GM18499 (cell line): ENCODE data around the gene NEUROD4.
A peak's percentile ranks its signal among the peaks of the same experiment; 100 is the strongest.

Experiments
- ATAC-seq: cut with Tn5 transposase; IDR thresholded peaks from one replicate; pipeline ENCODE4 v1.9.1; 2021; ENCODE audit warnings: moderate number of reproducible peaks; ENCODE audit not compliant: insufficient read depth, unreplicated experiment

The NEUROD4 gene

GRCh38 chr12:55057481-55057880 lies 37.7 kb downstream of the NEUROD4 start:
- no peak for ATAC-seq

DNA sequence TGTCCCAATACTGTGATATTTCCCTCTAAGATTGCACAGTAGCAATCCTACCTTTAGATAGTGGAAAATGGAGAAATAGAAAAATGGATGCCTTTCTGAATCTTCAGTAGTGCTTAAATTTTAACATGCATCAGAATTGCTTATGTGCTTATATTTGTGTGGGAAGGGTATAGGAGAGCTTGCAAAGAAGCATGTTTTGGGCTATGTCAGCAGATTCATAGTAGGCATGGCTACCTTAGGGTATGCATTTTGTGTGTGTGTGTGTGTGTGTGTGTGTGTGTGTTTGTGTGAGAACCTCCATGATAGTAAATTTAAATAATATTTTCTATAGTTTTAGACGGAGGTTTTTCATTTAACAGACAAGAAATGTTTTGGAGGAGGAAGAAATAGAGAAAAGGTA lies 38.3 kb downstream of the NEUROD4 start:
- ATAC-seq: no peak

DNA sequence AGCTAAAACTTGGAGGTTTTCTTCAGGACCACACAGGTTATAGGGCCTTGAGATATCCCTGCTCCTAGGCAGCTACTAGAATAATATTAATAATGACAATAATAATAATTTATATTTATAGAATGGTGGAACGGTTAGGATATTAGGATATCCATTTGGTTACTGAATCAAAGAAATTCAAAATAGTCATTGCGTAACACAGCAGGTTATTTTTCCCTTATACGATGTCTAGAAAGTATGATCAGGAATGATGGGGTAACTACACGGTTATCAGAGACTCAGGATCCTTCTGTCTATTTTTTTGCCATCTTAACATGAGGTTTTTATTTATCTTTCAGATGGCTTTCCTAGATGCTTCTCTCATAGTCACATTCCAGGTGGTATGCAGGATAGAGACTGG lies 39.0 kb downstream of the NEUROD4 start:
- ATAC-seq: no peak

- ATAC-seq: peak; percentile 100
These were observed 40.7 kb downstream of the NEUROD4 start for GRCh38 chr12:55060470-55060869.

- no peak for ATAC-seq
These were observed 41.2 kb downstream of the NEUROD4 start for GRCh38 chr12:55061024-55061423.

DNA sequence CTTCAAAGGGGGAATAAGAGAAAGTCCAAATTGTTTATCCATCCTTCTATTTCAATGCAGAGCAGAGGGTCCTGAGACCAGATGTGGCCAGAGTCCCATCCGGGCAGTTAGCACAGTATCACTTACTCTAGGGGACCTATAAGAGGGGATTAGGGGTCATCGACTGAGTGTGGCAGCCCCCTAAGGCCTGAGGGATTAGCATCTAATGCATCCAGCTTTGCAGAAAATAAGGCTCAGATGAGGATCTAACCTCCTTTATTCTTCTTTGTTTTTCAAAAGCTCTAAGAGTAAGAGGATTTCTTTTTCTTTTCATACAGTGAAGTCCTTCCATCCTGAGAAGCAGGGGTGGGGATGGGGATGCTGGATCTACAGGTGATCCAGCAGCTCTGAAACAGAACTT lies 43.5 kb downstream of the NEUROD4 start:
- no peak for ATAC-seq

GRCh38 chr12:55065535-55065934 lies 45.8 kb downstream of the NEUROD4 start:
- no peak for ATAC-seq

DNA sequence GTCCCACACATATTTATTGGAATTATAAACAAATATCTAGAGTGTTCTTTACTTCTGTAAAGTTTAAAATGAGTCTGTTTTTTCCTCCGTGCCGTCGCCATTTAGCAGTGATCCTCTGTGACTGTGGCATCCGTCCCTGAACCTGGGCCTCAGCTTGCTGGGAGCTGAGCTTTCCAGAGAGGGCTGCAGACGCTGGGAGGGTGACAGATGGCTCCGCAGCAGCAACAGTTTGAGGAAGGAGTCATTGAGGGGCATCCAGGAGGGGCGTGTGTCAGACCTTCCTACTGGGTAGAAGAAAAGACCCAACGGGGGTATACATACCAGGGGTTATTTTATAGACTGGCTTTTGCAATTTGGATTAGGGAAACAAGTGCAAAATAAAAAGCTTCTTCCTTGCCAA lies 47.9 kb downstream of the NEUROD4 start:
- ATAC-seq: no peak

- ATAC-seq: peak; percentile 45
These were observed 48.7 kb downstream of the NEUROD4 start for GRCh38 chr12:55068416-55069010.

DNA sequence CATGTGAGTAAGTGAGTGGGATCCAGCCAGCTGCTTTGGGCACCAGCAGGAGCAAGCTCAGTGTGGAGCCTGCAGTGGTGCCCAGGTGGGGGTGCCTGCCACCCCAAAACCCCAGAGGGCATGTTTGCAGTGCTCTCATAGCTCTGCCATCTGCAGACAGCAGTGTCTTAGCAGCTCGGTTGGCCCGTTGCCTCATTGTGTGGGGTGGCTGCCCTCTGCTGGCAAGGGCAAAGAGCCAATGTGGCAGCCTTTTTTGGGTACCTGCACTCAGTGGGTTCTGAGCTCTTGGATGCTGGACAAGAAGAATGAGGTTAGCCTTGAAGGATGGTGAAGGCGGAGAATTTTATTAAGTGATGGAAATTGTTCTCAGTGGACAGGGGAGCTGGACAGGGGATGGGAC lies 52.3 kb downstream of the NEUROD4 start:
- no peak for ATAC-seq

GRCh38 chr12:55073043-55074022 lies 53.6 kb downstream of the NEUROD4 start:
- ATAC-seq: peak; percentile 45

- ATAC-seq: no peak
These were observed 55.0 kb downstream of the NEUROD4 start for GRCh38 chr12:55074806-55075205.
